Retina (tissue), 1 donor: ENCODE results near the gene IRS2.
A peak's percentile ranks its signal among the peaks of the same experiment; 100 is the strongest.
"Not testable (repeated sequence)": the region's sequence is repeated elsewhere in the genome, so short reads cannot be mapped to it uniquely, and the experiment has no call there.

Experiments used
- DNase-seq: peaks from one replicate; pipeline ENCODE4 v3.0.0-alpha.2; 2016

Gene IRS2

DNA sequence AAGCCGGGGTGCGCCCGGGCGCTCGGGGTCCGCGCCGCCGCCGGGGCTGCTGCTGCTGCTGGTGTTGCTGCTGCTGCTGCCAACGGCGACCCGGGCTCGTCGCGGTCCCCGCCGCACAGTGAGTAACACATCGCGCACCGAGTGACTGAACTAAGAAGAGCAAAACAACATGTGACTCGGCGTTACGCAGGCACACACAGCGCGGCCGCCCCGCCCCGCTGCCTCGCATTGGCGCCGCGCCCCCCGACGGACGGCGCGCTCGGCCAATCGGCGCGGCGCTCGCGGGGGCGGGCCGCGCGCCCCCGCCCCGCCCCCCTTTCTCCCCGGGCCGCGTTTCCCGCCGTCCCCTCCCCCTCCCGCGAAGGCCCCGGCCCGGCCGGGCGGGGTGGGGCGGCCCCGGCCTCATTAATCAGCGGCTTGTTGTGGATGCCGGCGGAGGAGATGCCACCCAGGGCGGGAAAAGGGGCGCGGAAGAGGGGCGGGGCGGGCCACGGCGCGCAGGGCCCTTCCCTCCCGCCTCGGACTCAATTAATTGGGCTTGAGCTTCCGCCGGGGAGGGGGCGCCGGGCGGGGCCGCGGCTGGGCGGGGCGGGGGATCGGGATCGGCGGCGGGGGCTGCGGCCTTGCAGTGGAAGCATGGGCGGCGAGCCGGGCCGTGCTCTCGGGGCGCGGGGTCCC lies at the start of gene IRS2:
Gene IRS2, minus strand, starts transcription at position 127 of the 678 bp plus-strand sequence. CDS start 530 bp downstream, outside the sequence.
- peak; percentile 86 for DNase-seq

DNA sequence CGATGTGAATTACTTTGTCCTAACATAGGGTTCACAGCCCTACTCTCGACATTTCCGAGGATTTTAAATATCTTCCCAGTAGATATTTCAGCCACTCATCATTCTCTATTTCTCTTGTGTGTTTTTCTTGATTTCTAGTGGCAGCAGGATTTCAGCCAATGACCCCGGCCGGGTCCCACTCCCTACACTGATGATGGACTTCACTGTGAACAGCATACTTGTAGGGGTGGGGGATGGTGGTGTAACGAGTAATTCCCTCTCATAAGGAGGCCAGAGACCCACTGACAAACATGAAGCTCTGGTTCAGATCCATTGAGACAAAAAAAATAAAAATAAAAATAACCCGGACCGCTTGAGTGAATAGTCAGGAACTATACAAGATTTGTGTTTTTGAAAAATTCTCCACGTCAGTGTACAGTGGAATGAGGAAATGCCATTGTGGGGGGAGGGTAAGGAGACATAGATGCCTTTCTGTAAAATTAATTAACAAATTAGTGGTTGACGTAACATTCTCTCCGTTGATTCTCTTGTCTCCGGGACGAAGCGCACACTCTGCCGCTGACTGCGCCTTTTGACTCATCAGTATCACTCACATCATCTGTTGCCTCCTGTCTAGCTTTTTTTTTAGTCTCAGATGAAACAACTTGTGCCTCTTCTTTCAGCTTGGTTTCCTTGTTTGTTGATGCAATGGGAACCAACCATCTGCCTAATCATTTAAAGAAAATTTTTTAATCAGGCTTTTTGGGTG lies 48.8 kb upstream of the IRS2 start:
- no peak for DNase-seq

GRCh38 chr13:109833940-109834339 lies 47.6 kb upstream of the IRS2 start:
- no peak for DNase-seq

DNA sequence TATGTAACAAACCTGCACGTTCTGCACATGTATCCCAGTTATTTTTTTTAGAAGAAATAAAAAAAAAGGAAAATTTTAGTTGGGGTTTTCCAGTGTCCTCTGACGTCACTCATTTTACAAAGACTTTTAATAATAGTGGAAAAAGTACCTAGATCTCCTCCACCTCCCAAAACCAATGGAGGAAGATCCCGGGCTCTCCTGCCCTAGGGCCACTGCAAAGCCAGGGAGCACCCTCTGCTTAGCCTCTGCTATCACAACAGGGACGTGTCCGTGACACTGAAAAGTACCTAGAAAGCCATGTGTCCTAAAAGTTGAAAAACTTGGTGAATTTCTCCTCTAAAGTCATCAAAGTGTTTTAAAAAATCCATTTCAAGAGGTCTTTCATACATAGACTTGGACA lies 46.7 kb upstream of the IRS2 start:
- DNase-seq: no peak

DNA sequence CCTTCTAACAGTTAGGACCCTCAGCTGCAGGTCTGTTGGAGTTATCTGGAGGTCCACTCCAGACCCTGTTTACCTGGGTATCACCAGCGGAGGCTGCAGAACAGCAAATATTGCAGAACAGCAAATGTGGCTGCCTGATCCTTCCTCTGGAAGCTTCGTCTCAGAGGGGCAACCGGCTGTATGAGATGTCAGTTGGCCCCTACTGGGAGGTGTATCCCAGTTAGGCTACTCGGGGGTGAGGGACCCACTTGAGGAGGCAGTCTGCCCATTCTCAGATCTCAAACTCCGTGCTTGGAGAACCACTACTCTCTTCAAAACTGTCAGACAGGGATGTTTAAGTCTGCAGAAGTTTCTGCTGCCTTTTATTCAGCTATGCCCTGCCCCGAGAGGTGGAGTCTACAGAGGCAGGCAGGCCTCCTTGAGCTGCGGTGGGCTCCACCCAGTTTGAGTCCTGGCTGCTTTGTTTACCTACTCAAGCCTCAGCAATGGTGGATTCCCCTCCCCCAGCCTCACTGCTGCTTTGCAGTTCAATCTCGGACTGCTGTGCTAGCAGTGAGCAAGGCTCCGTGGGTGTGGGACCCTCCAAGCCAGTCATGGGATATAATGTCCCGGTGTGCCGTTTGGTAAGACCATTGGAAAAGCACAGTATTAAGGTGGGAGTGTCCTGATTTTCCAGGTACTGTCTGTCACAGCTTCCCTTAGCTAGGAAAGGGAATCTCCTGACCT lies 42.4 kb upstream of the IRS2 start:
- DNase-seq: not testable (repeated sequence)

GRCh38 chr13:109823201-109823600 lies 36.8 kb upstream of the IRS2 start:
- not testable (repeated sequence) for DNase-seq

GRCh38 chr13:109821103-109821502 lies 34.7 kb upstream of the IRS2 start:
- no peak for DNase-seq

- no peak for DNase-seq
Observed at GRCh38 chr13:109819874-109820273, 33.5 kb upstream of the IRS2 start.

DNA sequence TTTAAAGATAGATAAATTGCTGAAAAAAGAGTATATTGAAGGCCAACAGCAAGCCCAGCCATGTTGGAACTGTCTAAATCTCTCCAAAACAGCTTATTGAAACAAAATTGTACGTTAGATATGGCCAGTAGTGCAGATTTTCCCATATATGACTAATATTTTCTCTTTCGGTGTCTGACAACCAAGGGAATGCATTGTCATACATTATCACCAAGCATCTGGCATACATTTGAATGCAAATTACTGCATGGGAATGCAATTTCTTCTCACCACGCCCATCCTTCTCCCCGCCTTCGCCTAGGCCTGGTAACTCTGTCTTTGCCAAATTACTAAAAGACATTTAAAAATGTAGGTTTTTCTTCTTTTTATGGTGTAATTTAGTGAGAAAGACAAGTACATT lies 32.5 kb upstream of the IRS2 start:
- DNase-seq: no peak

GRCh38 chr13:109817591-109818535 lies 31.5 kb upstream of the IRS2 start:
- no peak for DNase-seq

- no peak for DNase-seq
Observed at GRCh38 chr13:109816808-109817203, 30.4 kb upstream of the IRS2 start.

- DNase-seq: no peak
Observed at GRCh38 chr13:109816112-109816807, 29.9 kb upstream of the IRS2 start.

GRCh38 chr13:109815651-109816050 lies 29.3 kb upstream of the IRS2 start:
- DNase-seq: no peak

DNA sequence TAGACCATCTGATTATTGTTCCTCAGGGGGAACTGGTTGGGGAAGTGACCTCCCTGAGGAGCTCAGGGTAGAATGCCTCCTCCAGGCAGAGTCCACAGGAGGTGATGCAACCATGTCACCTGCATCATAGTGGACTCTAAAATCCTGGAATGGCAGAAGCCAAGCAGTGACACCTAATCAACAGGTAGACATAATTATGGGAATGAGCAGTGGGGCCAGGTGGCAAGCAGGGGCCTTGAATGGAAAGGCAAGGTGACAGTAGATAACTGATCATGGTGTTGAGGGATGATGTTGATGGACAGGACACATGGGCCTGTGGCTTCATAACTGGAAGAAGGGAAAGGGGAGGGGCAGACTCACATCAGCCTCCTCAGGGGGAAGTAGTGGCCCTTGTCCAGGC lies 27.3 kb upstream of the IRS2 start:
- DNase-seq: no peak

DNA sequence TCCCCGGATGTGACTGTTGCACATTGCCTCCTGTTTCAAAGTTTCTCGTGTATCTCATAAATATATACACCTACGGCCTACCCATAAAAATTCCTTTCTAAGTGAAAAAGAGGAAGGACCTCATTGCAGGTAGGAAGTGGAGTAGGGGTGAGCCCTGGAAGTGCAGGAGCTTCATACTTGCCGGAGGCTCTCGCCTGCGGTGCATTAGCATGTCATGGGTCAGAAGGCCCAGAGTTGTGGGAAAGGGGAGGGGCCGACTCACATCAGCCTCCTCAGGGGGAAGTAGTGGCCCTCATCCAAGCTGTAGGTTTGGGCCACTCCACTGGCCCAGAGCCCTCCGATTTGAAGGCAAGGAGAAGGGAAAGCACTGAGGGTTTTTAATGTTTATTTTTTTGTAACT lies 26.0 kb upstream of the IRS2 start:
- no peak for DNase-seq

DNA sequence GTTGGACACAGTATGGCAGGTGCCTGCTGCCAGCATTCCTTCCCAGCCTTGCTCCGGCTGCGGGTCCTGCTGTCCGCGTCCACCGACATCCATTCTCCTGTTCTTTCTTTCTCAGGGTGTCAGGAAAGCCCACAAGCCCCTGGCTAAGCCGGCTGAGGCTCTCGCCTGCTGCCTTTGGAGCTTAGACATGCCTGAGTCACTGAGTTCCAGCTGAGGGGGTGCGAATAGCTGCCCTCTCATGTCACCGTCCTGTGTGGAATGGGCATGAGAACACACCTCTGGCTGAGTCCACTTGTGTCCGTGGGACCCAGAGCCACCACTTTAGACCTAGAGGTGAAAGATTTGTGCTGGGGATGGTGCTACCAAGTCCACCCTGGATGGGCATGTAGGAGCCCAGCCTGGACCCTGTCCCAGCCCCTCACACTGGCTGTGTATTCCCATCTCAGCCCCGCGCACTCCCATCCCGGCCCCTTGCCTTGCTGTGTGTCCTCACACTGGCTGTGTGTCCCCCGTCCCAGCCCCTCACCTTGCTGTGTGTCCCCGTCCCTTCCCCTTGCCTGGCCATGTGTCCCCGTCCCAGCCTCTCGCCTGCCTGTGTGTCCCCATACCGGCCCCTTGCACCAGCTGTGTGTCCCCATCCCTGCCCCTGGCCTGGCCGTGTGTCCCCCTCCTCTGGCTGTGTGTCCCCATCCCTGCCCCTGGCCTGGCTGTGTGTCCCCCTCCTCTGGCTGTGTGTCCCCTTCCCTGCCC lies 24.6 kb upstream of the IRS2 start:
- no peak for DNase-seq

GRCh38 chr13:109809216-109809932 lies 23.0 kb upstream of the IRS2 start:
- DNase-seq: no peak

- DNase-seq: no peak
Observed at GRCh38 chr13:109807345-109807744, 21.0 kb upstream of the IRS2 start.

DNA sequence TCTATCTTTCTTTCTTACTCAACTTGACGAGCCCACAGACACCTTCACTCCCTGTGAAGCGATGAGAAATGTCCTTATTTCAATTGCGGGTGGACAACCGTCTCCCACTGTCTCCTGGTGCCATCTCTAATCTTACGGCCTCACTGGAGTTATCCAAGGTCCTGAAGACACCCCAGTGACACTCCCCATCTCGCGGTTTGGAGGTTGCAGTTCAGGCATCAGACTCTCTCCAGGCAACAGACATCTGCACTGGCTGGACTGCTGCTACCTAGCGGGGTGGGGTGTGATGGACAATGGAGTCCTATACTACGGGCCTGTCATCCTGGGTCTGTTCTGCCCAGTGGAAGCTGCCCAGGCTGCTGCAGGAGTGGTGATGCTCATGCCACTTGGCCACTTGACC lies 18.3 kb upstream of the IRS2 start:
- no peak for DNase-seq

- DNase-seq: no peak
Observed at GRCh38 chr13:109803825-109804224, 17.4 kb upstream of the IRS2 start.

DNA sequence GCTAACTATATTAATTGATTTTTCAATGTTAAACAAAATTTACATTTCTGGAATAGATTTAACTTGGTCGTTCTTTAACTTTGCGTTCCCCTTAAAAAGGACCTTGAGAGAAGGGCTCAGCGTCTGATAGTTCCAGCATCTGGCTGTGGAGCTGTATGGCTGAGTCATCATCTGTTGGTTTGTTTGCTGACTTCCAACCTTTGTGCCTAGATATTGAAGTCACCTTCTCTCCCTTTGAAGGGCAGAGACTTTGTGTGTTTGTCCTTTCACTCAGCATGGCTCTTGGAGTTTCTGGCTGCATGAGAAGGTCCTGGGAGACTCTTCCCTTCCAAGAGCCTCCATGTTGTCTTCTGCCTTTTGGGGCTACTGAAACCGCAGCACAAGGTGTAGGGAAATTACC lies 16.6 kb upstream of the IRS2 start:
- DNase-seq: no peak
